Activated CD8-positive, alpha-beta memory T cell treated with anti-CD3 and anti-CD28 coated beads, Interleukin-2, amount 50 U/mL, for 1 hour (primary cell): Measurements from ENCODE around the gene CSF2RB.

ENCODE experiments used
- DNase-seq: peaks from one replicate; pipeline ENCODE4 v3.0.0-alpha.2; 2020; ENCODE audit errors: extremely low read depth

The CSF2RB gene

DNA sequence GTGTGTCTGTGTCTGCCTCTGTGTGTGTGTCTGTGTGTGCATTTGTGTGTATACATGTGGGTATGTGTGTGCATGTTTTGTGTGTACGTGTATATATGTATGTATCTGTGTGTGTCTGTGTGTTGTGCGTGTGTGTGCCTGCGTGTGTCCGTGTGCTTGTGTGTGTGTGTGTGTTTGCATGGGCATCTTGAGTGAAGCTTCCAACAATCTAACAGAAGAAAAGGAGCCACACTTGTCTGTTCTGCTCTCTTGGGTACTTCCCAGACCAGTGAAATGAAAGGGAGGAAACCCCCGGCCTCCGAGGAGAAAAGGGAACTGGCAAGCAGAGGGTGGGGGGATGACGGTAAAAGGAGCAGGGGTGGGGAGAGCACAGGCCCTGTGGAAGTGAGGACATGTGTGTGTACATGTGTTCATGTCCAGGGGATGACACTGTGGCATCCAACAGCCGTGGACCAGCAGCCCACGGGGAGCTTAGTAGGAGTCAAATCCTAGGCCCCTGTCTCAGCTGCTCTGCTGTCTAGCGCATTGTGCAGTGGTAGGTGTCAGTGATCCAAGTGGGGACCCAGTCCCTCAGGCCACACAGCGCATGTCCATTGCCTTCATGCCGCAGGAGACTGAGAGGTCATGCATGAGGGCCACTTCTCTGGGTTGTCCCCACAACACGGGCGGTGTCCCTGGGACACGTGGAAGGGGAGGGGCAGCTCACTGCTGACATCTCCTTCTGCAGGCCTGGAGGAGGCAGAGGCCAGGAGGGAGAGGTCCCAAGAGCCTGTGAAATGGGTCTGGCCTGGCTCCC lies 8.1 kb downstream of the CSF2RB start:
- no peak for DNase-seq

DNA sequence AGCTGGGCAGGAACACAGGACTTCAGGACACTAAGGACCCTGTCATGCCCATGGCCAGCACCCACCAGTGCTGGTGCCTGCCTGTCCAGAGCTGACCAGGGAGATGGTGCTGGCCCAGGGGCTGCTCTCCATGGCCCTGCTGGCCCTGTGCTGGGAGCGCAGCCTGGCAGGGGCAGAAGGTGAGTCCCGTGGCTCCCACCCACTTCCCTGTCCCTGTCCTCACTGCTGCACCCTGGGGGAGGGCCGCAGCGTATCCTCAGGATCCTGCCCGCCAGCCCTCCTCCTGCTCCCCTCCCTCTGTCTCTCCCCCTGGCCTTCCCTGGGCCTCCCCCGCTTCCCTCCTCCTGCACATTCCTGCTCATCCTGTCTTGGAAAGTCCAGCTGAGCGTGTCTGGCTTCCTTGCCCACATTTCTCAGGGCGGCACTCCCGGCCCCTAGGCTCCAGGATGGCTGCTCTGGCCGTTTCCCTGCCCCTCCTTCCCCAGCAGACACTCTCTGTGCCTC lies 8.7 kb downstream of the CSF2RB start:
- DNase-seq = no peak

GRCh38 chr22:36922711-36923110 lies 9.3 kb downstream of the CSF2RB start:
- DNase-seq = no peak

DNA sequence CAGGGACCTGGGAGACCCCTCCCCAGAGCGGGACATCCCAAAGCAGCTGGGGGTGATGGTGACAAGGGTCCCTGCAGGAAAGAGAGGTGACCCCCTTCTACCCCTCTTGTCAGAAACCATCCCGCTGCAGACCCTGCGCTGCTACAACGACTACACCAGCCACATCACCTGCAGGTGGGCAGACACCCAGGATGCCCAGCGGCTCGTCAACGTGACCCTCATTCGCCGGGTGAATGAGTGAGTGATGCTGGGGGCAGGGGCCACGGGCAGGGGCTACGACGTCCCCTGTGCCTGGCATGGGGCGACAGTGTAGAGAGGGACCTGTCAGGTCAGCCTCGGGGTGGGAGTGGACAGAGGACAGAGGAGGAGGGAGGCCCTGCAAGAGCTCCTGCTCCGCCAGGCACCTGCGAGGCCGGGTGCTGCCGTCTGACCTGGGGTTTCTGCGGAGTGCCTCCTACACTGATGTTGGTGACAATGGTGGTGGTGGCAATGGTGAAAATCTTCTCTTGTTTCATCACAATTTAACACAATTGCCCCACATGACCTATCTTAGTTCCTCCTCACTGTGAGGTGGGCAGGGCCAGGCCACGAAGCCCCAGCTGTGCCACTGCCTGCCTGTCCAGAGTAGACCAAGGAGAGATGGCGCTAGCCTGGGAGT lies 9.8 kb downstream of the CSF2RB start:
- no peak for DNase-seq

GRCh38 chr22:36924151-36924698 lies 10.8 kb downstream of the CSF2RB start:
- no peak for DNase-seq

GRCh38 chr22:36925388-36926290 lies 12.2 kb downstream of the CSF2RB start:
- DNase-seq = no peak

GRCh38 chr22:36926309-36926708 lies 12.9 kb downstream of the CSF2RB start:
- no peak for DNase-seq

DNA sequence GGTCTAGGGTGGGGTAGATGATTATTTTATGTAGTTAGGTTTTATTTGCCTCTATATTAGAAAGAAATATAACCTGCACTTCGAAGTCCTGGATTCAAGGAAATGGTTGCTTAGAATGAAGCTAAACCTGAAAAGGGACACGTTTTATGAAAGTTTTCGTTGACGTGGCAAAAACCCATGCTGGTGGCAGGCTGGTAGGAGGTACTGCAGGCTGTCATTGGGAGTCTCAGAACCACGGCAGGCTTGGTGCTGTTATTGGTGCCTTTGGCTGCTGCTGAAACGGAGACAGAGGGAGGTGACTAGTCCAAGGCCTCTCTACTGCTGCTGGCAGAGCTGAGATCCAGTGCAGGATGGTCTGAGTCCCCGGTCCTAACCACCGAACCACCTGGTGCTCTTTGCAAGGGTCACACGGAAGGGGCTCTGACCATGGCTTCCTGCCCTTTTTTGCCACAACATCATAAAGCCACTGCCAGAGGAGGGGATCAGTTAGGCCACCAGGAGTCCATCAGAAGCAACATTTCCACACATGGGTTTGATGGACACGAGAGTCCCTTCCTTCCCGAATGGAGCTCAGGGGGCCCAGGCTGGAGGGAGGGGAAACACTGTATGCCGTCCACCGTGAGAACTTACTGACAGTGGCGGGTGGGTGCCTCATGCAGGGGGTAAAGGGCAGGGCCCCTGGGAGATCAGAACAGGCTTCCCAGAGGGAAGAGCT lies 13.4 kb downstream of the CSF2RB start:
- DNase-seq = no peak

GRCh38 chr22:36927671-36928070 lies 14.2 kb downstream of the CSF2RB start:
- no peak for DNase-seq

GRCh38 chr22:36928196-36928595 lies 14.8 kb downstream of the CSF2RB start:
- no peak for DNase-seq

- no peak for DNase-seq
Measured at GRCh38 chr22:36928786-36929535, 15.5 kb downstream of the CSF2RB start.

DNA sequence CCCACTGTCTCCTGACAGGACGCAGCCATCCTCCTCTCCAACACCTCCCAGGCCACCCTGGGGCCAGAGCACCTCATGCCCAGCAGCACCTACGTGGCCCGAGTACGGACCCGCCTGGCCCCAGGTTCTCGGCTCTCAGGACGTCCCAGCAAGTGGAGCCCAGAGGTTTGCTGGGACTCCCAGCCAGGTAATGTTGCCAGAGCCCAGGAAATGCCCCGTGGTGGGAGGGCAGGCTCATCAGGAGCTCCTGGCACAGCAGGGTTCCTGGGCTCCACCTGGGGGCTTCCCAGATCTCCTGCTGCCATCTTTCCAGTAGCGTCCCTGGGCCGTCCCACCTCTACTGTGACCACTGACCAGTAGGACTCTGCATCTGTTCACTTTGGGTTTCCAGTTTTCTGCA lies 16.2 kb downstream of the CSF2RB start:
- DNase-seq = no peak

DNA sequence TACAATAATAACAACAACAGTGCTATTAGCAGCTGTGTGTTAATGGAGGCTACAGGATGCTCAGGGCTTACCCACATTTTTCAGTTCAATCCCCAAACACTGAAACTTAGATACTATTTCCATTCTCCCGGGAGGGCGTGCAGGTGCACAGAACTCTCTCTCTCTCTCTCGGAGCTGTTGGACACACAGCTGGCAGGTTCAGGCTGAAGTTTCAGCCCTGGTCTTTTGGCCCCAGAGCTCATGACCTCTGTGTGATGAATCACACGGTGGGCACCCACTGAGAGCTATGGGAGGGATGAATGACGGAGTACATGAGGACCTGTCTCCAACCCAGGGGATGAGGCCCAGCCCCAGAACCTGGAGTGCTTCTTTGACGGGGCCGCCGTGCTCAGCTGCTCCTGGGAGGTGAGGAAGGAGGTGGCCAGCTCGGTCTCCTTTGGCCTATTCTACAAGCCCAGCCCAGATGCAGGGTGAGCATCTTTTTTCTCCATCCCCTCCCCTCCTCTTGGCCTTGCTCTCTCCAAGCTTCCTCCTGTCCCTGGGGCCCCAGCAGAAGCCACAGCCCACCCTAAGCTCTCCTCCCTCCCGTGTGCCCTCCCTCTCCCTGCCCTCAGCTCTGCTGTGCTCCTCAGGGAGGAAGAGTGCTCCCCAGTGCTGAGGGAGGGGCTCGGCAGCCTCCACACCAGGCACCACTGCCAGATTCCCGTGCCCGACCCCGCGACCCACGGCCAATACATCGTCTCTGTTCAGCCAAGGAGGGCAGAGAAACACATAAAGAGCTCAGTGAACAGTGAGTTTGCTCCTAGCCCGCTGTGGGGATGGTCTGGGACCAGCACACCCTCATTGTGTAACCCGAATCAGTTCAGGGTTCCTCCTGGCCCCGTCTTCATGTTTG lies 16.9 kb downstream of the CSF2RB start:
- DNase-seq = no peak

DNA sequence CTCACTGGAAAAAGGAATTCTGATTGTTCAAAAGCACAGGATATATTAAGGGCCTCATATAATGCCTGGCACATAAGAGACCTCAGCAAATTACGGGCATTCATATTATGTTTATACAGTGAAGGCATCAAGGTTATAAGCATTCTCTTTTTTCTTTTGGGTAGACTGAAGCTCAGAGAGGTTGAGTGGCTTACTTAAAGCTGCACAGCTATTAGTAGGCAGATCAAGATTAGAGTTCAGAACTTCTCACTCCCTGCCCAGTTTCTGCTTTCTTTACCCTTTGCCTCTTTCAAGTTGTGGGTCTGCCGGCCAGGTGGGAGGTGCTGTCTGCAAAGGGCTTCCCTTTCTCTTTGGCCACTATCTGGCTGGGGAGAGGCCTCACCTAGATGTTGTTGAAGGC lies 18.0 kb downstream of the CSF2RB start:
- DNase-seq = no peak

DNA sequence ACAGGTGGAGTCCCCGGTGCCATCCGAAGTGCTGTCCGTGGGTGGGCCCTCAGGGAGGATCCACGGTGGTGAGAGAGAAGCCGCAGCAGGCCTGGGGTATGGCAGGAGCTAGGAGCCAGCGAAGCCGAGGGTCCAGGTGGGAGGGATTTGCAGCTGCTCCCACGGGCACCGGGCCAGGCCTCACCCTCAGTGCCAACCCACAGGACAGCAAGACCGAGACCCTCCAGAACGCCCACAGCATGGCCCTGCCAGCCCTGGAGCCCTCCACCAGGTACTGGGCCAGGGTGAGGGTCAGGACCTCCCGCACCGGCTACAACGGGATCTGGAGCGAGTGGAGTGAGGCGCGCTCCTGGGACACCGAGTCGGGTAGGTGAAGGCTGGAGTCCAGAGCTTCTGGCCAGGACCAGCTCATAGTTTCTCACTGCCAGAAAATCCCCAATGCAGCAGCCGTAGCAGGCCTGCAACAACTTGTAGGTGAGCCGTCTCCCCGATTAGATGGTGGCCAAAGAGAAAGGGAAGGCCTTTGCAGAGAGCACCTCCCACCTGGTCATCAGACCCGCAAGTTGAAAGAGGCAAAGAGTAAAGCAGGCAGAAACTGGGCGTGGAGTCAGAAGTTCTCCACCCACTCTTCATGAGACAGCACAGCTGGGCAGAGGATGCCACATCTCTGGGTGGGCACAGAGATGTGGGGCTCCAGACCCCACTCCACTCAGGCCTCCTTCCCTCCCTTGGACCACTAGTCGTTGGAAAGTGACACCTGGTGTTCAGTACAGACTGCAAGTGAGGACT lies 20.4 kb downstream of the CSF2RB start:
- DNase-seq = no peak

DNA sequence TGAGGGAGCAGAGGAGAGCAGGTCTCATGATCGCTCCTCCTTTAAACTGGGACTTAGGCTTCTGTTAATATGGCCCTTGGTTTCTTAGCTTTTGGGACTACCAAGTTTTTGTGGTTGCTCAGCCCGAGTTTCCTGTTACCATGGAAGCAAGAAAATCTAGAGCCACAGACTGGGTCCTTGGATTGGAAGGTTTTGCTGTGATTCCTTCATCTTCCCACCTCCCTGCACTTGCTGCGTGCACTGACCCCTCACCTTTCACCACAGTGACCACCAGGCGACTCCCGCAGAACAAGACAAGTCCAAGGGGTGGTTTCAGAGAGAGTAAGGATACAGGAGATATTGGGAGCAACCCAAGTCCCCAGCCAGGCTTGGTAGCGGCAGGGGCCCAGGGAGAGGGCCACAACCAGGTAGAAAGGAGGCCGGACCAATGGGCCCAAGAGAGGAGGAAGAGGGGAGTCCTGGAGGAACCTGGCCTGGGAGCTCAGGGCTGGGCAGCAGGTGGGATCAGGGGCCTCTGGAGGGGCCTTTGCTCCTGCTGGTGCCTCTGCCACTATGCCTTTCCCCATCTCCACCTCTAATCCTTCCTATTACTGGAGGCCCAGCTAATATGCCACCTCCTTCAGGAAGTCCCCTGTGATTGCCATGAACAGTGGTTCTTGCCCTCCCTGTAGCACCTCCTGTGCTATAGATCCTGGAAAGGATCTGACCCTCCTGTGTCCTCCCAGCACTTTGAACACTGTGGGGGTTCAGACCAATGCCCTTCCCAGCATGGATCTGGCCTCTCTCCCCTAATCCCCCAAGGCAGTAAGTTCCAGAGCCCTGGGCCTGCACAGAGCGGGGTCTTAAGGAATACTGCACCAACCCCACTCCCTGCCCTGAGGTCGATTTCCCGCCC lies 21.2 kb downstream of the CSF2RB start:
- no peak for DNase-seq

GRCh38 chr22:36935313-36935610 lies 21.8 kb downstream of the CSF2RB start:
- DNase-seq = no peak

GRCh38 chr22:36935694-36936093 lies 22.3 kb downstream of the CSF2RB start:
- DNase-seq = no peak
